Prostate gland (tissue), 2 donors: Measurements from ENCODE around the gene GPRC5A.

Source experiments
- CTCF ChIP-seq, 4 experiments: fragments of 200-600 bp in 2 of 4; fragments of 450-650 bp in 2 of 4; sonication (generic) in 2 of 4; IDR thresholded peaks; 1 replicate in 3 of 4; 2 replicates in 1 of 4; pipeline ENCODE4 v1.5.1; 2016 to 2019; ENCODE audit warnings: antibody characterized with exemption in 4 of 4, mild to moderate bottlenecking in 2 of 4, moderate library complexity in 2 of 4
- POLR2A ChIP-seq: fragments of 450-650 bp; IDR thresholded peaks from one replicate; pipeline ENCODE4 v1.6.1; 2016; ENCODE audit warnings: antibody characterized with exemption, mild to moderate bottlenecking

GRCh38 chr12:12892681-12893141, 1.3 kb downstream of the GPRC5A start:
- TF ChIP-seq CTCF (IDR thresholded peaks at IDR 0.05) (no peak), POLR2A (no peak)
